SU-DHL-6 (cell line): ENCODE data around the gene CCDC34.

Experiments used
- CTCF ChIP-seq: fragments of 200-600 bp; sonication (generic); IDR thresholded peaks from one replicate; pipeline ENCODE4 v1.5.1; 2017; ENCODE audit warnings: antibody characterized with exemption, mild to moderate bottlenecking, low read length, moderate library complexity; ENCODE audit not compliant: insufficient read depth, poor library complexity, severe bottlenecking
- EZH2phosphoT487 ChIP-seq: fragments of 200-600 bp; sonication (generic), shearing (Covaris generic); conservative IDR thresholded peaks from 2 replicates; pipeline ENCODE4 v1.6.1; 2018; ENCODE audit warnings: mild to moderate bottlenecking, antibody characterized with exemption, low read length, moderate library complexity, mixed read lengths

- TF ChIP-seq CTCF (no peak), EZH2phosphoT487 (no peak)
Observed at GRCh38 chr11:27347359-27348339, 15.4 kb downstream of the CCDC34 start.
